Activated CD4-positive, alpha-beta T cell treated with anti-CD3 and anti-CD28 coated beads, Interleukin-2, amount 10 ng/mL, durations not matched to agents 24 days and 14 days (primary cell): ENCODE data around the gene MLST8. TPM values are rescaled to one million over a fixed set of nuclear protein-coding genes. Genes with fewer than 3 reads are reported as not detected.
"Not testable (repeated sequence)": the region's sequence is repeated elsewhere in the genome, so short reads cannot be mapped to it uniquely, and the experiment has no call there.

Experiments
- DNase-seq: peaks from one replicate; pipeline ENCODE4 v3.0.0; 2022
- H3K27ac Mint-ChIP-seq: one replicate; pipeline ENCODE4 v1.8.0; 2022; ENCODE audit warnings: mild to moderate bottlenecking, mixed read lengths
- H3K27me3 Mint-ChIP-seq: one replicate; pipeline ENCODE4 v1.8.0; 2022; ENCODE audit warnings: mixed read lengths
- H3K36me3 Mint-ChIP-seq: one replicate; pipeline ENCODE4 v1.8.0; 2022; ENCODE audit warnings: low read depth, mild to moderate bottlenecking, mixed read lengths
- H3K4me1 Mint-ChIP-seq: one replicate; pipeline ENCODE4 v1.8.0; 2021; ENCODE audit warnings: mixed read lengths
- H3K4me3 Mint-ChIP-seq: one replicate; pipeline ENCODE4 v1.8.0; 2022; ENCODE audit warnings: mild to moderate bottlenecking, moderate library complexity, mixed read lengths
- H3K9me3 Mint-ChIP-seq: one replicate; pipeline ENCODE4 v1.8.0; 2021; ENCODE audit warnings: mixed read lengths
- intact Hi-C: fragments of 100-400 bp; cut with micrococcal nuclease; formaldehyde crosslinking; loops from one replicate; pipeline ENCODE4 v1.15.1; 2023
- total RNA-seq: library from RNA; stranded (reverse); gene quantifications from 2 replicates; pipeline ENCODE4 v1.2.3, GENCODE V29; 2022

The MLST8 gene
- total RNA-seq, 1 donor from 2014 or later = 65.2 TPM

DNA sequence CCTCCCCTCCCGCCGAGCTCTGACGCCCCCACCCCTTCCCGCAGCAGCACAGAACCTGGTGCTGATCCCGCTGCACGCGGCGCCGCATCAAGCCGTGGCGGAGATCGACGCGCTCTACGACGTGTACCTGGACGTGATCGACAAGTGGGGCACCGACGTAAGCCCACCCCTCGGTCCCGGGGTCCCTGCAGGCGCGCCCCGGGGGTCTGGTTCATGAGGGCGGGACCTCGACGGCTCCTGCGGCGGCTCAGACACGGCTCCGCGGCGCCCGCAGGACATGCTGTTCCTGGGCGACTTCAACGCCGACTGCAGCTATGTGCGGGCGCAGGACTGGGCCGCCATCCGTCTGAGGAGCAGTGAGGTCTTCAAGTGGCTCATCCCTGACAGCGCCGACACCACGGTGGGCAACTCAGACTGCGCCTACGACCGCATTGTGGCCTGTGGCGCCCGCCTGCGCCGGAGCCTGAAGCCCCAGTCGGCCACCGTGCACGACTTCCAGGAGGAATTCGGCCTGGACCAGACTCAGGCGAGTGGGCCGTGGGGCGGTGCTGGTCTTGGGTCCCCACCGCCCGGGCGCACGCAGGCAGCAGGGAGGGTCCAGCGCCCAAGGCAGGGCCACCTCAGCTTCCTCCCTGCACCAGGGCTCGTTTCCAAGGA is 32.4 kb downstream of the MLST8 start:
- no peak for DNase-seq
- H3K36me3 Mint-ChIP-seq = peaks cover 15% of the 10 kb centered on the region
- no peaks in the 10 kb centered on the region for H3K27me3 Mint-ChIP-seq
- no peak overlapping the region for H3K27ac Mint-ChIP-seq
- intact Hi-C loops = no loop called here
- no peaks in the 10 kb centered on the region for H3K9me3 Mint-ChIP-seq
- no peak overlapping the region for H3K4me3 Mint-ChIP-seq
- H3K4me1 Mint-ChIP-seq = no peaks in the 10 kb centered on the region

DNA sequence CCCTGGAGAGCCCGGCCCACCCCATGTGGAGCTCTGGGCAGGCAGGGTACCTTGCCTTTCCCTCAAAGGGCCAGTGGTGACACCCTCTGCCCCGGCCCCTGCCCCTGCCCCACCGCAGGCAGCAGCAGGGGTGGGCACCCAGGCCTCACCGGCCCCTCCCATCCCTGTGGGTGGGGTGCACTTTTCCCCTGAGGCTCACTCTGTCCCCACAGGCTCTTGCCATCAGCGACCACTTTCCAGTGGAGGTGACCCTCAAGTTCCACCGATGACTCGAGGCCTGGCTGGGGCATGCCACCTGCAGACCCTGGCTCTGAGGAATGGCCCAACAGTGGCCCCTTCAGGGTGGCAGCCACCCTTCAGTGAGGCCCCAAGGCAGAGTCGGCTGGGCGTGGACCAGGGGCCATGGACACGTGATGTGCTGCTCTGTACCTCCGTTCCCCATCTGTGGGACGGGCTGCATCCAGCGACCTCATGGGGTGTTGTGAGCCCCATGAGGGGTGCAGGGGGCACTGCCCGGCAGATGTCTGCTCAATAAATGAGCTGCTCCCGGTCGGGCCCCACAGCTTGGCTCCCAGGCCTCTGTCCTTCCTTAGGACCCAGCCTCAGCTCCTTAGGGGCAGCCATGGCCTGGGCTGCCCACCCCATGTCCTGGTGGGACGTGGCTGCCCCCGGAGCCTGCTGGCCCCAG is 33.0 kb downstream of the MLST8 start:
- H3K4me1 Mint-ChIP-seq = no peaks in the 10 kb centered on the region
- intact Hi-C loops = no loop called here
- no peak overlapping the region for H3K4me3 Mint-ChIP-seq
- peaks cover 15% of the 10 kb centered on the region for H3K36me3 Mint-ChIP-seq
- H3K27me3 Mint-ChIP-seq = no peaks in the 10 kb centered on the region
- H3K9me3 Mint-ChIP-seq = no peaks in the 10 kb centered on the region
- H3K27ac Mint-ChIP-seq = no peak overlapping the region
- DNase-seq = no peak

DNA sequence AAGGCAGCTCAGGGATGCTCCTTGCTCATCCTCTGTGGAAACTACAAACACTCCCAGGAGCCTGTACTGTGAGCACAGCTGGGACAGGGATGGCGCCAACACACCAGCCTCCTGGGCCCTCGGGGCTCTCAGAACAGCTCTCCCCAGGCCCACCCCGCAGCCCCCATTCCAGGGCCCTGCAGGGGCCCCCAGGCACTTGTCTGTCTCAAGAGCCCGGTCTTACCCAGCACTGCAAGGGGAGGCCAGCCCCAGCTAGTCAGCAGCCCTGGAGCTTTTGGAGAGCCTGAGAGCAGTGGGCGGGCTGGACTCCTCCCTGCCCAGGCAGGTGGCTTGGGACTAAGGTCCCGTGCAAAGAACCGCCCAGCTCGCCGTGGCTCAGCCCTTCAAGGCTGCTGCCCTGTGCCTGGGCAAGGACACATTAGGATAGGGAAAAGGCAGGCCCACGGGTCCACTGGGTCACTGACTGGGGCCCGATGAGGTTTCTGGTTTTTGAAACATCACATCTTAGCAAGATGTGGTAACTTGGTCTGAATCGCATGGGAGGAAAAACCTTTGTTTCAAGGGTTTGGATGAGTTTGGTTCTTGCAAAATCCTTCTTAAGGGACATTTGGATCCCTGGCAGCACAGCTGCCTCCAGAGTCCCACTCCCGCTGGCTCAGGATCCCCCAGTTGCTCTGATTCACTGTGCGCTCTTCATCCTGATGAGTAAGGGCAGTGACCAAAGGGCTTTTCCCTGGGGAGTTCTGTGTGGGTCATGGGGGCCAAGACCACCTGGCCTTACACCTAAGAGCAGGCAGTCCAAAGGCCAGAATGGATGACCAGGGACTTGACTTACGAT is 33.8 kb downstream of the MLST8 start:
- no peak overlapping the region for H3K4me3 Mint-ChIP-seq
- no peaks in the 10 kb centered on the region for H3K9me3 Mint-ChIP-seq
- H3K36me3 Mint-ChIP-seq = peaks cover 14% of the 10 kb centered on the region
- intact Hi-C loops = no loop called here
- H3K27me3 Mint-ChIP-seq = no peaks in the 10 kb centered on the region
- no peaks in the 10 kb centered on the region for H3K4me1 Mint-ChIP-seq
- no peak overlapping the region for H3K27ac Mint-ChIP-seq
- no peak for DNase-seq

DNA sequence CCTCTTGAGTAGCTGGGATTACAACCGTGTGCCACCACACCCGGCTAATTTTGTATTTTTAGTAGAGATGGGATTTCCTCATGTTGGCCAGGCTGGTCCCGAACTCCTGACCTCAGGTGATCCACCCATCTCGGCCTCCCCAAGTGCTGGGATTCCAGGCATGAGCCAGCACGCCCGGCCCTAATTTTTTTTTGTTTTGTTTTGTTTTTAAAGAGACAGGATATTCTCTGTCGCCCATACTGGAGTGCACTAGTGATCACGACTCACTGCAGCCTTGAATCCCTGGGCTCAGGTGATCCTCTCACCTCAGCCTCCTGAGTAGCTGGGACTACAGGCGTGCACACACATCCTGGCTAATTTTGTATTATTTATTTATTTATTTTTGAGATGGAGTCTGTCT is 35.1 kb downstream of the MLST8 start:
- DNase-seq, H3K27me3 Mint-ChIP-seq, H3K4me3 Mint-ChIP-seq, H3K4me1 Mint-ChIP-seq, H3K27ac Mint-ChIP-seq, intact Hi-C loops, H3K9me3 Mint-ChIP-seq: not testable (repeated sequence)
- peaks cover 12% of the 10 kb centered on the region for H3K36me3 Mint-ChIP-seq

DNA sequence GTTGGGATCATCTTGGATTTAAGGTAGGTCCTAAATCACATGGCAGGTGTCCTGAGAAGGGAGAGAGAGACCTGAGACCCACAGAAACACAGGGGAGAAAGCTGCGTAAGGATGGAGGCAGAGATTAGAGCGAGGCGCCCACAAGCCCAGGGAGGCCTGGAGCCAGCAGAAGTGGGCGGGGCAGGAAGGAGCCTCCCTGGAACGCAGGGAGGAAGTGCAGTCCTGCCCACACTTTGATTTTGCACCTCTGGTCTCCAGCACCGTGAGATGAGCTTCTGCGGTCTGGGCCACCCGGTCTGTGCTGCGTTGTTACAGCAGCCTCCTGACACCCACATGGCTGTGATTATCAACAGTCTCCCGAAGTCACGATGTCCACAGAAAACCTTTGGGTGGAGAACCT is 37.3 kb downstream of the MLST8 start:
- no peaks in the 10 kb centered on the region for H3K4me1 Mint-ChIP-seq
- no peaks in the 10 kb centered on the region for H3K27me3 Mint-ChIP-seq
- H3K27ac Mint-ChIP-seq = peak overlapping the region; percentile 6
- intact Hi-C loops = no loop called here
- H3K36me3 Mint-ChIP-seq = peaks cover 12% of the 10 kb centered on the region
- no peak for DNase-seq
- no peak overlapping the region for H3K4me3 Mint-ChIP-seq
- no peaks in the 10 kb centered on the region for H3K9me3 Mint-ChIP-seq

DNA sequence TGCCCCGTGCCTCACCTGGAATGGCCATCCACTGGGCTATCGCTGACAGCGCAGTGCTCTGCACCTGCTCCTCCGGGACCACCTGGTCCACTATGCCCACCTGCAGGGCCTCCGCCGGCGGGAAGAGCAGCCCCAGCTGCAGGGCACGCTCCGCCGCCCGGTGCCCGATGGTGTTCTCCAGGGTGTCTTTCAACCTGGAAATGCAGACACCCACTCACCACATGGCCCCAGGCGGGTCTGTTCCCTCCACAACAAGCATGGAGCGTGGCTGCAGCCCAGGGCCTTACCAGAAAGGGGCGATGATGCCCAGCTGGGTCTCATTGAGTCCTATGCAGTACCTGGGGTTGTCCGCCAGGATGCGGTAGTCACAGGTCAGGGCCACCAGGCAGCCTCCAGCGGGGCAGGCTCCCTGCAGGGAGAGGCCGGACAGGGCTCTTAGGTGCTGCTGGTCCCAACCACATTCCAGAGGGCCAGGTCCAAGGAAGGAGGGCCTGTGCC is 37.8 kb downstream of the MLST8 start:
- no peak overlapping the region for H3K4me3 Mint-ChIP-seq
- intact Hi-C loops = no loop called here

DNA sequence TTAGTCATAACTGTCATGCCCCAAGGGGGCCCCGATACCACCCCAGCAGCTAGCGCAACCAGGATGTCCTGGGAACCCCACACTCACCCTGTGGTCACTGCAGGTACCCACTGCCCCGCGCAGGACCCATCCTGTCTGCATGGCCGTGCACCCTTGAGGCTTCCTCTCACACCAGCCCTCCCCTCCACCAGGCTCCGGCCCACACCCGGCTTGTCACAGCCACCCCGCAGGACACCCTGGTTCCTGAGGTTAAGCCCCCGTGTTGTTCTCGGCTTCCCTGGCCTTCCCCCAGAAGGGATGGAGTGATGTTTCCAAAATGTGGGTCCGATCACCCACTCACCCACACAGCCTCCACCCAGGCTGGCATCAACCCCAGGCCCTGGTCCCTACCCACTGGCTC is 38.5 kb downstream of the MLST8 start:
- Mint-ChIP-seq H3K9me3 (no peaks in the 10 kb centered on the region), H3K27me3 (no peaks in the 10 kb centered on the region), H3K4me1 (no peaks in the 10 kb centered on the region), H3K27ac (no peak overlapping the region), H3K36me3 (peaks cover 12% of the 10 kb centered on the region), H3K4me3 (no peak overlapping the region)
- DNase-seq = no peak
- intact Hi-C loops = no loop called here

More for the DNA sequence above, 37.8 kb downstream of the MLST8 start:
- Mint-ChIP-seq H3K9me3 (no peaks in the 10 kb centered on the region), H3K27ac (no peak overlapping the region), H3K27me3 (no peaks in the 10 kb centered on the region), H3K4me1 (no peaks in the 10 kb centered on the region), H3K36me3 (peaks cover 12% of the 10 kb centered on the region)
- no peak for DNase-seq

DNA sequence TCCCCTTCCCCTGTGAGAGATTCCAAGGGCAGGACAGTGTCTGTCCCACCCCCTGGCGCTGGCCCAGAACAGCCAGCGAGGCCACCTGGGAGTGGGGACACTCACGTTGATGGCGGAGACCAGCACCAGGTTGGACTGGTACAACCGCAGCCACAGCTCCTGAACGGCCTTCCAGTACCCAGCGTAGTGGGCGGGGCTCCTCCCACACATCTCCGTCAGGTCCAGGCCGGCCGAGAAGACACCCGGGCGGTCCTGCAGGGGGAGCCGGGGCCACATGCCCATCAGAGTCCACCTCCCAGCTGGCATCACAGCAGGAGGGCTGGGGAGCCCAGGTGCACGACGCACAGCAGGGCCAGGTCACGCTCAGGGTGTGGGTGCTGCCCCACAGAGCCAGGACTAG is 39.0 kb downstream of the MLST8 start:
- intact Hi-C loops = no loop called here
- no peaks in the 10 kb centered on the region for H3K4me1 Mint-ChIP-seq
- peaks cover 12% of the 10 kb centered on the region for H3K36me3 Mint-ChIP-seq
- no peak for DNase-seq
- H3K27me3 Mint-ChIP-seq = no peaks in the 10 kb centered on the region
- no peak overlapping the region for H3K4me3 Mint-ChIP-seq
- H3K9me3 Mint-ChIP-seq = no peaks in the 10 kb centered on the region
- no peak overlapping the region for H3K27ac Mint-ChIP-seq

DNA sequence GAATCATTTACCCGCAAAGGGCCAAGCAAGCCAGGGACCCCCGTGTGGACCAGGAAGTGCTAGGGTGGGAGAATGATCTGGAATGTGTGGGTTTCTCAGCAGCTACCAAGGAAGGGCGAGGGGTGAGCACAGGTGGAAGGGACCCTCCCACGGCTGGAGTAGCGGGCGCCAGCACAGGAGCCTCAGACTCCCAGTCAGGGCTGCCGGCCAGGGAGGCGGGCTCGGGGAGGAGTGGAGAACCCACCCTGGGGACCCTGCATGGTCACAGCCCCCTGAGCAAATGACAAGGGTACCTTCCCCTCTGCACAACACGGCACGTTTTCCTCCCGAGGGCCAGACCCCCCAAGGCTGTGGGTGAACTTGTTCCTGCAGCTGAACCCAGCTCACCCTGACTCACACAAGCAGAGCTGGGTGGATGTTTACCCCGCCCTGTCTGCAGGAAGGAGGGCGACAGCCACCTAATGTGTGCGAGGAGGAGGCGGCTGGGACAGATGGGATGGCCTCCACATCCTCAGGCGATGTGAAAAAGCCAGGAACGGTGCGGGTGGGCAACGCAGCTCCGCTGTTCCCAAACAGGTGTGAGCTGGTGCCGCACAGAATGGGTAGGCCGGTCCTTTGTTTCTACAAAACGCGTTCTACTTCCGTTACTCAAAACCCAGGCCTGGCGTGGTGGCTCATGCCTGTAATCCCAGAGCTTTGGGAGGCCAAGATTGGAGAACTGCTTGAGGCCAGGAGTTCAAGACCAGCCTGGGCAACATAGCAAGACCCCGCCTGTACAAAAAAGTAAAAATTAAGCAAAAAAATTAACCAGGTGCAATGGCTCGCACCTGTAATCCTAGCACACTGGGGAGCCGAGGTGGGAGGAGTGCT is 39.9 kb downstream of the MLST8 start:
- H3K36me3 Mint-ChIP-seq = peaks cover 11% of the 10 kb centered on the region
- intact Hi-C loops = no loop called here
- H3K9me3 Mint-ChIP-seq = no peaks in the 10 kb centered on the region
- H3K27me3 Mint-ChIP-seq = no peaks in the 10 kb centered on the region
- peaks cover 2% of the 10 kb centered on the region for H3K4me1 Mint-ChIP-seq
- no peak overlapping the region for H3K4me3 Mint-ChIP-seq
- no peak overlapping the region for H3K27ac Mint-ChIP-seq
- DNase-seq = no peak

DNA sequence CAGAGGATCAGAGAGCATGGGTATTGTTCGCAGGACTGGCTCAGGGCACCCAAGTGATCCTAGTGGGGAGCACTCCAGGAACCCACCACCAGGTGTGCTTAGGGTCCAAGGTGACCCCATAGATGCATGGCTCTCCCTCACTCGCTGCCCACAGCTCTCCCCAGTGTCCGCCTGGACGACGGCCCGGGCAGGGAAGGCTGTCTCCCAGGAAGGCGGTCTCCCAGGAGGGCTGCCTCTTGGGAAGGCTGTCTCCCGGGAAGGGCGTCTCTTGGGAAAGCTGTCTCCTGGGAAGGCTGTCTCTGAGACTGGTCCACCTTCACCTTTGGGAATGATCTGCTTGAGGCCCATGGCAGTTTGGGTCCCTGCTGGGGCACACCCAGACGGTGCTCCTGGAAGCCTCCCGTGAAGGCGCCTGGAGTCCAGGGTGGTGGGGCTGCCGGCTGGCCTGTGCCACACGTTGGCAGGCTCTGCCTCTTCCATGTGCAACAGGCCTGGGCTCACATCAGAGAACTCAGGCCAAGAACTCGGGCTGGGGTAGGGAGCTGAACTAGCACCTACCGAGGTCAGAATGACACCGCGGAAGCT is 41.1 kb downstream of the MLST8 start:
- intact Hi-C loops = no loop called here
- H3K27me3 Mint-ChIP-seq = no peaks in the 10 kb centered on the region
- H3K4me3 Mint-ChIP-seq = no peak overlapping the region
- no peak overlapping the region for H3K27ac Mint-ChIP-seq
- no peak for DNase-seq
- H3K9me3 Mint-ChIP-seq = no peaks in the 10 kb centered on the region
- peaks cover 5% of the 10 kb centered on the region for H3K4me1 Mint-ChIP-seq
- H3K36me3 Mint-ChIP-seq = peaks cover 13% of the 10 kb centered on the region

DNA sequence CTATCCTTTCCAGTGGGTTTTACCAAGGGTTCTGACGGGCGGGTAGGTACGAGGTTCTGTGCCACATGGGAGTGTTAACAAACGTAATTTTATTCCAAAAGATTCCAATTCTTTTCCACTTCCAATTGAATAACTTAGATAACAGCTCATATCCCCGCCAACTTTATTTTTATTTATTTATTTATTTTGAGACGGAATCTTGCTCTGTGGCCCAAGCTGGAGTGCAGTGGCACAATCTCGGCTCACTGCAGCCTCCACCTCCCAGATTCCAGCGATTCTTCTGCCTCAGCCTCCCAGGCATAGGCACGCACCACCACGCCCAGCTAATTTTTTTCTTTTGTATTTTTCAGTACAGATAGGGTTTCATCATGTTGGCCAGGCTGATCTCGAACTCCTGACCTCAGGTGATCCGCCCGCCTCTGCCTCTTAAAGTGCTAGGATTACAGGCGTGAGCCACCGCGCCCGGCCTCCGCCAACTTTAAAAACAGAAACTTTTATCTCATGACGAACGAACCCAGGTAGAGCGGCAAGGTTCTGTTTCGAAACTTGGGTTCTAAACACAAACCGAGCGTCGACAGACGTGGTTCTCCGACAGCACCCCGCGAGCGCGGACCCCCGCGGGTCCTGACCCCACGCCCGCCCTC is 45.5 kb downstream of the MLST8 start:
- intact Hi-C loops = loop anchor here (1.0 to 10.0 kb wide), 6 partner anchors 18 to 284 kb away; partner anchors contain the start of genes CEMP1, PDPK1, RNPS1 and TRAF7
- Mint-ChIP-seq H3K4me1 (peaks cover 5% of the 10 kb centered on the region), H3K27ac (peak overlapping the region; percentile 90), H3K36me3 (peaks cover 33% of the 10 kb centered on the region), H3K27me3 (no peaks in the 10 kb centered on the region), H3K4me3 (peak overlapping the region; percentile 93), H3K9me3 (no peaks in the 10 kb centered on the region)
- DNase-seq = peak; percentile 83

DNA sequence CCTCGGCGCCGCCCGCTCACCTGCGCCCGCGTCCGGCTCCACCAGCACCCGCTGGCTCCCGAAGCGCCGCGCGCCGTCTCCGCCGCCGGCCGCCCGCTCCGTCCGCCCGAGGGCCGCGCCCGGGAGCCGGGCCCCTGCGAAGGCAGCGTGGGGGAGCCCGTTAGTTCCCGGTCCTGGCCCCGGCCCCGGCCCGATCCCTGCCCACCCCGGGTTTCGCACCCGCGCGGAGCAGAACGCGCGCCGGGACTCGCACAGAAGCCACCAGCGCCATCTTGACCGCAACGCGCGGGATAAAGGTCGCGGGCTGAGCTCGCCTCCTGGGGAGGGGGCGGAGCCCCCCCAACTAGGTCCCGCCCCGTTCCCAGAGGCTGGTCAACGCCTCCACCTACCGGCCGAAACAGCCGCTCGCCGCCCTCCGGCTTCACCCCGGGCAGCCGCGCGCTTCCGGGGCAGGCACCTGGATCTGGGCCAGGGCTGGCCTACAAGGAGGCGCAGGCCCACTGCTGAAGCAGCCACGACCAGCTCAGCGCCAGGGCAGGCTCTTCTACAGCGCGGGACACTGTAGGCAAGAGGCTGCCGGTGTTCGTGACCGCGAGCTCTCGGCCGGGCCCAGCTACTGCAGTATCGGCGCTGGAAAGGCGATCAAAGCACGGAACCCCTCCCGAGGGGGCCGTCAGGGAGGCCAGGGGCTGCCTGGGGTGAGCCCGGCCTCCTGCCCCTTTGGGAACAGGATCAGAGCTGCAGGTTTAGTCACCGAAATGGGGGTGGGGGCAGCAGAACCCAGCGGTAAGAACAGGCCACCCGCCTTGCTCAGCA is 46.2 kb downstream of the MLST8 start, which contains the start of gene ECI1:
TSS of gene ECI1 (minus strand) at position 292 of the 816 bp plus-strand sequence. CDS start at position 271, 21 bp downstream.
- Mint-ChIP-seq H3K4me1 (peaks cover 5% of the 10 kb centered on the region), H3K27ac (peak within 1 kb of the TSS; percentile 90), H3K36me3 (peaks cover 38% of the 10 kb centered on the region), H3K4me3 (peak within 1 kb of the TSS; percentile 93), H3K27me3 (no peaks in the 10 kb centered on the region), H3K9me3 (no peaks in the 10 kb centered on the region)
- intact Hi-C loops = loop anchor here (1.0 to 10.0 kb wide), 6 partner anchors 17 to 283 kb away; partner anchors contain the start of genes CEMP1, PDPK1, RNPS1 and TRAF7
- DNase-seq = peak; percentile 95
